Epithelial cell of esophagus (primary cell): Measurements from ENCODE around the gene RAB25.

Experiments
- DNase-seq: peaks from one replicate; pipeline ENCODE4 v3.0.0; 2010; ENCODE audit warnings: low read depth
- H3K4me3 ChIP-seq: 2 replicates; pipeline ENCODE4 v1.5.1; 2011; ENCODE audit warnings: mild to moderate bottlenecking, low read length, control low read depth
- TF ChIP-seq, protein P1 (sequence below): IDR thresholded peaks from 2 replicates; pipeline ENCODE4 v1.5.1; 2011; ENCODE audit warnings: low read depth, mild to moderate bottlenecking, low read length, control low read depth, inconsistent platforms; ENCODE audit not compliant: insufficient read depth; ENCODE audit errors: missing control alignments

RAB25 gene

DNA sequence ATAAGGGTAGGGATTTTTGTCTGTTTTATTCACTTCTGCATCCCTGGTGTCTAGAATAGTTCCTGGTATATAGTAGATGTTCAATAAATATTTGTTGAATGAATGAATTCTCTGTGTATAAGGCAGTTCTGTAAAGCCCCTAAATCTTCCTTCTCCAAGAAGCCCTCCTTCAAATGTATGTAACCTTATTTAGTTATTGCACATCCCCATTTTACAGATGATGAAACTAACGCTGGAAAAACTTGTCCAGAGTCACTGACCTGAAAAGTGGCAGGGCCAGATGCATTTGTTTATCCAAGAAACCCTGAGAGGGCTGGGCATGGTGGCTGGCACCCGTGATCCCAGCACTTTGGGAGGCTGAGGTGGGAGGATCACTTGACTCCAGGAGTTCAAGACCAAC lies 49.3 kb downstream of the RAB25 start:
- TF ChIP-seq, protein P1, sequence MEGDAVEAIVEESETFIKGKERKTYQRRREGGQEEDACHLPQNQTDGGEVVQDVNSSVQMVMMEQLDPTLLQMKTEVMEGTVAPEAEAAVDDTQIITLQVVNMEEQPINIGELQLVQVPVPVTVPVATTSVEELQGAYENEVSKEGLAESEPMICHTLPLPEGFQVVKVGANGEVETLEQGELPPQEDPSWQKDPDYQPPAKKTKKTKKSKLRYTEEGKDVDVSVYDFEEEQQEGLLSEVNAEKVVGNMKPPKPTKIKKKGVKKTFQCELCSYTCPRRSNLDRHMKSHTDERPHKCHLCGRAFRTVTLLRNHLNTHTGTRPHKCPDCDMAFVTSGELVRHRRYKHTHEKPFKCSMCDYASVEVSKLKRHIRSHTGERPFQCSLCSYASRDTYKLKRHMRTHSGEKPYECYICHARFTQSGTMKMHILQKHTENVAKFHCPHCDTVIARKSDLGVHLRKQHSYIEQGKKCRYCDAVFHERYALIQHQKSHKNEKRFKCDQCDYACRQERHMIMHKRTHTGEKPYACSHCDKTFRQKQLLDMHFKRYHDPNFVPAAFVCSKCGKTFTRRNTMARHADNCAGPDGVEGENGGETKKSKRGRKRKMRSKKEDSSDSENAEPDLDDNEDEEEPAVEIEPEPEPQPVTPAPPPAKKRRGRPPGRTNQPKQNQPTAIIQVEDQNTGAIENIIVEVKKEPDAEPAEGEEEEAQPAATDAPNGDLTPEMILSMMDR = no peak

DNA sequence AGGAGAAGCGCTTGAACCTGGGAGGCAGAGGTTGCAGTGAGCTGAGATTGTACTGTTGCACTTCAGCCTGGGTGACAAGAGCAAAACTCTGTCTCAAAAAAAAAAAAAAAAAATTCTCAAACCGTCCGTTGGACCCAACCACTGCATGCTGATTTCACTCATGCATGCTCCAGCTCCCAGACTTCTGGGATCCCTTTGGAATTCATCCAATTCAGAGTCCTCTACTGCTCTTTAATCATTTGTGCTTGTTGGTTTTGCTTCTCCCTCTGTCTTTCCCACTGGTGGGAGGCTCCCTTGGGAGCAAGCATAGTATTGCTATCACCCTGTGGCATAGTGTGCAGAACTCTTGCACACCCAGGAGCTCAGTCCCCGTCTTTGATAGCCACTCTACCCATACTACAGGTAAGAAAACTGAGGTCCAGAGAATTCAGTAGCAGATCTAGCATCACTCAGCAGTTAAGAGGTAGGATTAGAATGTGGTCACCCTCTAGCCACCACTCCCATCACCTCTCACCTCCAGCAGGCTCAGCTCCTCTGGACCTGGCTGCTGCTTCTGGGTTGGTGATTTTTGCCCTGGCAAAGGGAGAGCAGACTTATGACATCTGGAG lies 50.5 kb downstream of the RAB25 start:
- TF ChIP-seq, protein P1 = no peak
- H3K4me3 ChIP-seq = no peak overlapping the region
- DNase-seq = no peak

More for the DNA sequence above, 49.3 kb downstream of the RAB25 start:
- H3K4me3 ChIP-seq = no peak overlapping the region
- no peak for DNase-seq

- no peak for DNase-seq
- H3K4me3 ChIP-seq = no peak overlapping the region
- TF ChIP-seq, protein P1 = no peak
Observed at GRCh38 chr1:156112276-156113137, 51.5 kb downstream of the RAB25 start.

- TF ChIP-seq, protein P1 = no peak
- no peak for DNase-seq
- no peak overlapping the region for H3K4me3 ChIP-seq
Observed at GRCh38 chr1:156113282-156113950, 52.5 kb downstream of the RAB25 start.

DNA sequence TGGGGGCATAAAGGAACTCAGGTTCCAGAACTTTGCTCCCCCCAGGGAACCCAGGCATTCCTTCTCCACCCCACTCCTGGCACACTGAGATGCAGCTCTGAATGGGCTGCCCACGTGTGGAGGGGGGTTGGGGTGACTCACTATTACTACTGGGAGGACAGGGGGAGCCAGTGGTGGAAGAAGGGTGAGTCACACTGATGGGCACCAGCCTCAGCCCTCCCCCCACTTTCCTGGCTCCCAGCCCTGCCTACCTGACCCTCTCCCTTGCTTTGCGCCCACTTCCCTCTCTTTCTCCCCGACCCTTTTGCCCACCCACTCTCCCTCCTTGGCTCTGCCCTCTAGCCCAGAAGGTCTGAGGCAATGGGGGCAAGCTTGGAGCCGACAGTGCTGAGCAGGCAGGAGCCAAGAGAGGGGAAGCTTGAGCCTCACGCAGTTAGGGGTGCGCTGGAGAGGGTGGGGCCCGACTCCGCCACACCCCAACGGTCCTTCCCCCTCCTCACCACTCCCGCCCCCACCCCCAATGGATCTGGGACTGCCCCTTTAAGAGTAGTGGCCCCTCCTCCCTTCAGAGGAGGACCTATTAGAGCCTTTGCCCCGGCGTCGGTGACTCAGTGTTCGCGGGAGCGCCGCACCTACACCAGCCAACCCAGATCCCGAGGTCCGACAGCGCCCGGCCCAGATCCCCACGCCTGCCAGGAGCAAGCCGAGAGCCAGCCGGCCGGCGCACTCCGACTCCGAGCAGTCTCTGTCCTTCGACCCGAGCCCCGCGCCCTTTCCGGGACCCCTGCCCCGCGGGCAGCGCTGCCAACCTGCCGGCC lies 53.4 kb downstream of the RAB25 start, which contains the start of gene LMNA:
TSS of gene LMNA (plus strand) at position 611 of the 818 bp plus-strand sequence. CDS start 208 bp downstream, outside the sequence.
- TF ChIP-seq, protein P1 = no peak
- peak; percentile 98 for DNase-seq
- H3K4me3 ChIP-seq = peak within 1 kb of the TSS; percentile 99

- peak overlapping the region; percentile 99 for H3K4me3 ChIP-seq
- TF ChIP-seq, protein P1 = no peak
- no peak for DNase-seq
Observed at GRCh38 chr1:156114919-156115513, 54.1 kb downstream of the RAB25 start.
